Ishikawa (cell line): ENCODE measurements around the gene MAG.

Experiments
- CEBPB ChIP-seq: IDR thresholded peaks from 2 replicates; pipeline ENCODE4 v1.6.1; 2012
- CREB1 ChIP-seq: IDR thresholded peaks from 2 replicates; pipeline ENCODE4 v1.6.1; 2012; ENCODE audit warnings: low read depth
- EGR1 ChIP-seq: IDR thresholded peaks from 2 replicates; pipeline ENCODE4 v1.6.1; 2012
- EP300 ChIP-seq: IDR thresholded peaks from 2 replicates; pipeline ENCODE4 v1.6.1; 2012; ENCODE audit warnings: borderline replicate concordance
- FOXM1 ChIP-seq: IDR thresholded peaks from 2 replicates; pipeline ENCODE4 v1.6.1; 2012; ENCODE audit warnings: low read depth, borderline replicate concordance
- NFIC ChIP-seq: IDR thresholded peaks from 2 replicates; pipeline ENCODE4 v1.6.1; 2012
- RAD21 ChIP-seq: IDR thresholded peaks from 2 replicates; pipeline ENCODE4 v1.6.1; 2012; ENCODE audit warnings: low read depth
- TAF1 ChIP-seq: IDR thresholded peaks from 2 replicates; pipeline ENCODE4 v1.6.1; 2012; ENCODE audit warnings: low read depth, mild to moderate bottlenecking
- TCF12 ChIP-seq: IDR thresholded peaks from 2 replicates; pipeline ENCODE4 v1.6.1; 2012; ENCODE audit warnings: low read depth
- TEAD4 ChIP-seq: IDR thresholded peaks from 2 replicates; pipeline ENCODE4 v1.6.1; 2012
- USF1 ChIP-seq: IDR thresholded peaks from 2 replicates; pipeline ENCODE4 v1.6.1; 2012
- YY1 ChIP-seq: IDR thresholded peaks from 2 replicates; pipeline ENCODE4 v1.6.1; 2012; ENCODE audit warnings: low read depth
- ZBTB7A ChIP-seq: IDR thresholded peaks from 2 replicates; pipeline ENCODE4 v1.6.1; 2012; ENCODE audit warnings: low read depth
- TF ChIP-seq, protein P1 (sequence below): IDR thresholded peaks from 2 replicates; pipeline ENCODE4 v1.6.1; 2012
- TF ChIP-seq, protein P2 (sequence below): IDR thresholded peaks from 2 replicates; pipeline ENCODE4 v1.6.1; 2012; ENCODE audit warnings: low read depth, mild to moderate bottlenecking

MAG gene

GRCh38 chr19:35305181-35305580 lies 13.2 kb downstream of the MAG start:
- TF ChIP-seq TCF12: no peak
- no peak for TF ChIP-seq USF1
- TF ChIP-seq, protein P1, sequence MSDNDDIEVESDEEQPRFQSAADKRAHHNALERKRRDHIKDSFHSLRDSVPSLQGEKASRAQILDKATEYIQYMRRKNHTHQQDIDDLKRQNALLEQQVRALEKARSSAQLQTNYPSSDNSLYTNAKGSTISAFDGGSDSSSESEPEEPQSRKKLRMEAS: no peak
- no peak for TF ChIP-seq YY1
- TF ChIP-seq EGR1: no peak
- TF ChIP-seq EP300: no peak
- no peak for TF ChIP-seq TAF1
- TF ChIP-seq ZBTB7A: no peak
- TF ChIP-seq, protein P2, sequence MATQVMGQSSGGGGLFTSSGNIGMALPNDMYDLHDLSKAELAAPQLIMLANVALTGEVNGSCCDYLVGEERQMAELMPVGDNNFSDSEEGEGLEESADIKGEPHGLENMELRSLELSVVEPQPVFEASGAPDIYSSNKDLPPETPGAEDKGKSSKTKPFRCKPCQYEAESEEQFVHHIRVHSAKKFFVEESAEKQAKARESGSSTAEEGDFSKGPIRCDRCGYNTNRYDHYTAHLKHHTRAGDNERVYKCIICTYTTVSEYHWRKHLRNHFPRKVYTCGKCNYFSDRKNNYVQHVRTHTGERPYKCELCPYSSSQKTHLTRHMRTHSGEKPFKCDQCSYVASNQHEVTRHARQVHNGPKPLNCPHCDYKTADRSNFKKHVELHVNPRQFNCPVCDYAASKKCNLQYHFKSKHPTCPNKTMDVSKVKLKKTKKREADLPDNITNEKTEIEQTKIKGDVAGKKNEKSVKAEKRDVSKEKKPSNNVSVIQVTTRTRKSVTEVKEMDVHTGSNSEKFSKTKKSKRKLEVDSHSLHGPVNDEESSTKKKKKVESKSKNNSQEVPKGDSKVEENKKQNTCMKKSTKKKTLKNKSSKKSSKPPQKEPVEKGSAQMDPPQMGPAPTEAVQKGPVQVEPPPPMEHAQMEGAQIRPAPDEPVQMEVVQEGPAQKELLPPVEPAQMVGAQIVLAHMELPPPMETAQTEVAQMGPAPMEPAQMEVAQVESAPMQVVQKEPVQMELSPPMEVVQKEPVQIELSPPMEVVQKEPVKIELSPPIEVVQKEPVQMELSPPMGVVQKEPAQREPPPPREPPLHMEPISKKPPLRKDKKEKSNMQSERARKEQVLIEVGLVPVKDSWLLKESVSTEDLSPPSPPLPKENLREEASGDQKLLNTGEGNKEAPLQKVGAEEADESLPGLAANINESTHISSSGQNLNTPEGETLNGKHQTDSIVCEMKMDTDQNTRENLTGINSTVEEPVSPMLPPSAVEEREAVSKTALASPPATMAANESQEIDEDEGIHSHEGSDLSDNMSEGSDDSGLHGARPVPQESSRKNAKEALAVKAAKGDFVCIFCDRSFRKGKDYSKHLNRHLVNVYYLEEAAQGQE: no peak
- TF ChIP-seq CREB1: no peak
- TF ChIP-seq CEBPB: no peak
- TF ChIP-seq NFIC: no peak
- TF ChIP-seq FOXM1: no peak
- no peak for TF ChIP-seq RAD21

GRCh38 chr19:35306473-35307246 lies 14.7 kb downstream of the MAG start:
- peak; percentile 17; the same call in 1 of the 2 replicates for TF ChIP-seq RAD21
- no peak for TF ChIP-seq CEBPB

GRCh38 chr19:35307931-35308330 lies 16.0 kb downstream of the MAG start:
- TF ChIP-seq ZBTB7A (no peak), TEAD4 (no peak), TCF12 (no peak), RAD21 (no peak), YY1 (no peak), TAF1 (no peak), CEBPB (no peak), CREB1 (no peak), NFIC (no peak), EP300 (no peak), USF1 (no peak), EGR1 (no peak), FOXM1 (no peak)
- TF ChIP-seq, protein P2: no peak
- TF ChIP-seq, protein P1: no peak

DNA sequence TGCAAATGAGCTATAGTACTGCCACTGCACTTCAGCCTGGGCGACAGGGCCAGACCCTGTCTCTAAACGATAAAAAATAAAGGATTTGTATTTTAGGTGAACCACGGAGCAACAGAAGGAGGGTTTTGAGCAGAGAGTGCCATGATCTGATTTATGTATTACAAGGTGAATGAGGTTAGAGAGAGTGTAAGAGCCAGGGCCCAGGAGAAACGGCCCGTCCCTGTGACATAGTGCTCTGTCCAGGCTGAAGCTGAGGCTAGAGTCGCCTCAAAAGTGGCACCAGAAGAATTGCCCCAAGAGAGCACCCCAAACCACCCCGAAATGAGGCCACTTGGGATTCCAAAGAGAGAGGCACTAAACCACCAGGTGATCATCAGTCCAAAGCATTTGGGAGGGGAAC lies 16.9 kb downstream of the MAG start:
- no peak for TF ChIP-seq CREB1
- no peak for TF ChIP-seq EP300
- TF ChIP-seq NFIC: no peak
- TF ChIP-seq, protein P2: no peak
- no peak for TF ChIP-seq ZBTB7A
- TF ChIP-seq TCF12: no peak
- TF ChIP-seq TAF1: no peak
- TF ChIP-seq USF1: no peak
- no peak for TF ChIP-seq FOXM1
- no peak for TF ChIP-seq TEAD4
- no peak for TF ChIP-seq EGR1
